Occipital lobe (tissue), 2 donors: ENCODE results near the gene GPR158. TPM values are rescaled to one million over a fixed set of nuclear protein-coding genes. Genes with fewer than 3 reads are reported as not detected.
"Not testable (repeated sequence)": the region's sequence is repeated elsewhere in the genome, so short reads cannot be mapped to it uniquely, and the experiment has no call there.

Source experiments
- DNase-seq: peaks from one replicate; lab custom pipeline; 2025; lab: John Stamatoyannopoulos, UW
- total RNA-seq: library from RNA; depleted of rRNA; stranded (reverse); fragments of >200 nt; gene quantifications from one replicate; pipeline ENCODE4 v1.2.3, GENCODE V29; 2014

Gene GPR158
- total RNA-seq, 1 donor from 2014 or later: 6.1 TPM

DNA sequence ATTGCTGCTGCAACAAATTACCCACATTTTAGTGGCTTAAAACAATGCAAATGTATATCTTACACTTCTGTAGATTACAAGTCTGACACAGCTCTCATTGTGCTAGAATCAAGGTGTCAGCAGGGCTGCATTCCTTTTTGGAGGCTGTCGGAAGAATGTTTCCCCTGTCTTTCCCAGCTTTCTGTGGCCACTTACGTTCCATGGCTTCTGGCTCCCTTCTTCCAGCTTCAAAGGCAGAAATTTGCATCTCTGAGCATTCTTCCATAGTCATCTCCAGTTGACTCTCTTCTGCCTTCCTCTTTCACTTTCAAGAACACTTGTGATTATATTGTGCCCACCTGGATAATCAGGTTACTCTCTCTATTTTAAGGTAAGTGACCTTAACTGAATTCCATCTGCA is 125.3 kb downstream of the GPR158 start:
- DNase-seq: no peak

DNA sequence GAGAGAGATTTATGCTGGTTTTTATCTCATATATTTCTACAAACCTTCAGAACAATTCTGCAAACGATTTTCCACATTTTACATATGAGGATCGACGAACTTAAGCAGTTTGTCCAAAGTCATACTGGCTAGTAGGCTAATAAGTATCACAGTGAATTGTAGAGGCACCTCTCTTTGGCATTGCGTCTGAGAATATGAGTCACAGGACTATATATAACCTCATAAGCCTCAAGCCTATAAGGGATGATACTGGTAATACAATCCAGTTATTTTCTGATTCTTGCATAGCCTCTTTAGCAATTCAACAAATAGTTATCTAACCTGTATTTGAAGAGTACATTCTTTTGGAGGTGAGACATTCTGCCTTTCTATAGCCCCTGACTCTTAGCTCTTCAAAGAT is 129.8 kb downstream of the GPR158 start:
- DNase-seq: no peak

DNA sequence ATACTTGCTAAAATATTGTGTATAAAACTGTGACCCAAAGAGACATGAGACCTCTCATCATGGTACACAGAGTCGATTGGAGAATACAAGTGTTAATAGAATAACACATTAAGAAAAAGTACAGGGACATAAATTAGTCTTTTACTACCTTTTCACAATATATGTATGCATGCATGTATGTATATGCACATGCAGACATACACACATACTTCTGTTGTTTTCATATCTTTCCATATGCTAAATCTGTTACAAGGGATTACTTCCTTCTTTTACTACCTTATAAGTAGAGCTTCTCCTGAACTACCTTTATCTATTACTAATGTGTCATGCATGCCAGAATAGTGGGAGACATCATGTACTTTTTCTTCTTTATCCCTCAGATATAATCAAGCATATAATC is 131.6 kb downstream of the GPR158 start:
- no peak for DNase-seq

DNA sequence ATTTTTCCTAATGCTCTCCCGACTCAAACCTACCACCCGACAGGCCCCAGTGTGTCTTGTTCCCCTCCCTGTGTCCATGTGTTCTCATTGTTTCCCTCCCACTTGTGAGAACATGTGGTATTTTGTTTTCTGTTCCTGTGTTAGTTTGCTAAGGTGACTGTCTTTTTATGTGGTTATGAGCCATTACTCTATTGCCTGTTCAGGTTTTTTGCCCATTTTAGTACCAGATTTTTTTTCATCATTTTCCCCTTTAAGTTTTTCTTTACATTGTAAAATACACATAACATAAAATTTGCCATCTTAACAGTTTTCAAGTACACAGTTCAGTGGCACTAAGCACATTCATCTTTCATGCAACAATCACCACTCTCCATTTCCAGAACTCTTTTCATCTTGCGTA is 133.5 kb downstream of the GPR158 start:
- no peak for DNase-seq

DNA sequence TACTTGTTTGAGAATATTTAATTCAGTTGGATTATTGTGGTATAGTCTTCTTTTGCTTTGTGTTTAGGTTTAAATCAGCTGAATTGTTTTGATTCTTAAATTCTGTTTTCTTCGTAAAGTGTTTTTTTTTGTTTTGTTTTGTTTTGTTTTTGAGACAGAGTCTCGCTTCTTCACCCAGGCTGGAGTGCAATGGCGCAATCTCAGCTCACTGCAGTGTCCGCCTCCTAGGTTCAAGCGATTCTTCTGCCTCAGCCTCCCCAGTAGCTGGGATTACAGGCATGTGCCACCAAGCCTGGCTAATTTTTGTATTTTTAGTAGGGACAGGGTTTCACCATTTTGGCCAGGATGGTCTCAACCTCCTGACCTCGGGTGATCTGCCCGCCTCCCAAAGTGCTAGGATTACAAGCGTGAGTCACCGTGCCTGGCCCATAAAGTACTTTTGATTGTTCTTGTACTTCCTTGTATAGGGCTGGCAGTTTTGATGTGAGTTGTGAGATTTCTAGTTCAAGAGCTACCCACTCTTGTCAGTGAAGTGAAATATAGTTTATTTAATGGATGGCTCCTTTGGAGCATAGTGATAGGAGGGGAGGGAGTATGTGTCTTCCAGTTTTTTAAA is 142.9 kb downstream of the GPR158 start:
- DNase-seq: not testable (repeated sequence)

DNA sequence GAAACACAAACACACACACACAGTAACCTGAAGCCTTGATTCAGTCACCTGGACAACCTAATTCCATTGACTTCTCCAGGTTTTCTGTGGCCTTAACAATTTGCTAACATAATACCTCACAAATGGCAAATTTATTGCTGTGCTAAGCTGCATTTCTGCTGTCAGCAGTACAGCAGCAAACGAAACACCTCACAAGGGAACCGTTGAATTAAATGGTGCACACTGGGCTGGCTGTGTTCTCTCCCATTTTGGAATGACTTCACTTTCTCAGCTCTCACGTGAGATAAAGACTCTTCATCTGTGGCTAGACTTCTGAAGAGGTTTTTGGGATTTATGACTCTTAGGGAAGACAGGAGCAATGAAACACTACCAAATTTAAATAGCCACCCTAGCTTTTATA is 152.5 kb downstream of the GPR158 start:
- no peak for DNase-seq

DNA sequence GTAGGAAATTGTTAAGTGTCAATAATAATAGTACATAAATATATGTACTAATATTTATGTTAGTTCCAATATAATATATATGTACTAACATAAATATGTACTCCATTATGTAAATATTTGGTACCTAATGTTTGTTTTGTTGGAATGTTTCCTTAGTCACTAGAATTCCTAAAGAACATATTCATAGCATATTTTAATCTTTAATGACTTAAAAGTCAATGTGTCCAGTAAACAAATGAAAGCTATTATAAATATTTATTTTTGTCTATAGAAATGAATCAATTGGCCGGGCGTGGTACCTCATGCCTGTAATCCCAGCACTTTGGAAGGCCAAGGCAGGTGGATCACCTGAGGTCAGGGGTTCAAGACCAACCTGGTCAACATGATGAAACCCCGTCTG is 153.6 kb downstream of the GPR158 start:
- DNase-seq: no peak

DNA sequence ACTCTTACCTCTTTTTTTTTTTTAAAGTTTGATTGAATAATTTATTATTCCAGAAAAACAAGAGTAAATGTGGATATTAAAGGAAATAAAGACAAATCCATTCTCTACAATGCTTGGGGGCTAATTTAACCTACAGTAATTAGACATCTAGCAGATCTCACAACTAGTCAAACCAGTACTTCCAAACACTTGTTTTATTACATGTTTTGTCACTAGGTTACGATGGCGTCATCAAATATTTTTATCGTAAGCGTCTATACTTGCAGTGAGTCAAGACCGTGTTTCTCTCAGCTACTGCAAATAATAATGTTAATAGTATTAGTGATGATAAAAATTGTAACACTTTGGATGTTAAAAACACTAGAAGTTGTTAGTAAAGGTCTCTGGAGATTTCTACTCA is 154.8 kb downstream of the GPR158 start:
- DNase-seq: not testable (repeated sequence)

DNA sequence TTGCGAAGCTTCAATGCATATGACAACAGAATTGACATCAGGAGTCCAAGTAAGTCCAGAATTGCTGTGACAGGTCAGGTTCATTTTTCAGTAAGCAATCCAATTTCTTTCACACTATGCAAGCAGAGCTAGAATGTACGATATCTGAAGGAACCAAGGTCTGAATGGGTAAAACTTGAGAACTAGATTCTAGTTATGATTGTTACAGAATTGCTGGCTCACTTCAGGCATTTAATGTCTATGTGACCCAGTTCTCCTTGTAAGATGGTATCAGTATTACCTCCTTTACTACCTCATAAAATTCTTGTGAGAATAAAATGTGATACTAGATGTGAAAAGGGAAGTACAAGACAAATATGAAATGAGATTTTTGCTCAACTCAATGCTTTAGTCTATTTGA is 159.6 kb downstream of the GPR158 start:
- no peak for DNase-seq

DNA sequence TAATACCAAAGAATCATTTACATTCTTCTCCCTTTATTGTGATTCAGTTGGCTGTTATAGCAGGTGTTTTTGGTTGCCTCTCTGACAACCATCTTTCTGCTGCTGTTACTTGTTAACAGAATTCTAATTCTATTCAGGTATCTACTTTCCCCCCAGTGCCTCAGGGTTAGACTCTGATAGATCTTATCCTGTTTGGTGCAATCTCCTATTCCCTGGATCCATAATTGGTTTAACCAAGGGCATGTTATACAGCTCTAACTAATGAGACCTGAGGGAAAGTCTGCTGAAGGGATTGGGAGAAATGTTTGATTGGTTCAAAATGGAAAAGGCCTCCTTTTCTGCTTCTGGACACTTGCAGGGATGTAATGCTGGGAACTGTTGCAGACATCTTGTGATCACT is 161.5 kb downstream of the GPR158 start:
- no peak for DNase-seq

DNA sequence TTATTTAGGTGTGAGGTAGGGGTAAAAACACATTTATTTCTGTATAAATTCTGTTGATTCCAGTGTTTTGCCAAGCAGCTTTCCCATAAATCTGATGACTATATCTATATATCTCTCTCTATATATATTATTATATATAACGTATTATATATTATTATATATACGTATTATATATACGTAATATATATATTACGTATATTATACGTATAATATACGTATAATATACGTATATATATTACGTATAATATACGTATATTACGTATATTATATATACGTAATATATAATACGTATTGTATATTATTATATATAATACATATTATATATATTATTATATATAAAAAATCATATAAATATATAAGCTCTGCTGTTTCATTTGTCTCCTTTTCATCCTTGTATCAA is 163.5 kb downstream of the GPR158 start:
- DNase-seq: no peak

DNA sequence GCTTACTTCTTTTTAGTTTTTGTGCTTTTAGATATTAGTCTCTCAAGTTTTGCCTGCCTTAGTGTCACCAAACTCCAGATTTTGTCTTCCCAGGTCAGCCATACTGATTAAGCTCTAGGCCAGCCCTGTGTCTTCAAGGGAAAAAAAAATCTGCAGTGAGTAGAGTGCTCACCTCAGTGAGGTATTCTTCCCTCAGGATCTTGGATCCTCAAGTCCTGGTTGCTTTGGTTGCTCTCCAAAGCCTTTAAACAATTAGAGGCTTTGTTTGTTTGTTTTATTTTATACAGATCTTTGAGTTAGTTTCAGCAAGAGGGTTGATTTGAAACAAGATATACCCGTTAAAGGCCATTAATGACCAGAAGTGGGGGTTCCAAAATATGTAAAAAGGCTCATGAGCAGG is 165.2 kb downstream of the GPR158 start:
- no peak for DNase-seq

DNA sequence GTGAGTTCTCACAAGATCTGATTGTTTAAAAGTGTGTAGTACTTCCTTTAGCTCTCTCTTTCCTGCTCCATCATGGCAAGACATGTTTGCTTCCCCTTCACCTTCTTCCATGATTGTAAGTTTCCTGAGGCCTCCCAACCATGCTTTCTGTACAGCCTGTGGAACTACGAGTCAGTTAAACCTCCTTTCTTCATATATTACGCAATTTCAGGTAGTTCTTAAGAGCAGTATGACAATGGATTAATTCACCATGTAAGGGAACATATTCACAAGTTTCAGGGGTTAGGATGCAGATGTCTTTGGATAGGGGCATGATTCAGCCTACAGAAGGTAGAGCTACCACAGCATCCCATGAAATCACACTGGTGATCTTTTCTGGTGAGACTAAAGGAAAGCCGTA is 174.7 kb downstream of the GPR158 start:
- DNase-seq: no peak

DNA sequence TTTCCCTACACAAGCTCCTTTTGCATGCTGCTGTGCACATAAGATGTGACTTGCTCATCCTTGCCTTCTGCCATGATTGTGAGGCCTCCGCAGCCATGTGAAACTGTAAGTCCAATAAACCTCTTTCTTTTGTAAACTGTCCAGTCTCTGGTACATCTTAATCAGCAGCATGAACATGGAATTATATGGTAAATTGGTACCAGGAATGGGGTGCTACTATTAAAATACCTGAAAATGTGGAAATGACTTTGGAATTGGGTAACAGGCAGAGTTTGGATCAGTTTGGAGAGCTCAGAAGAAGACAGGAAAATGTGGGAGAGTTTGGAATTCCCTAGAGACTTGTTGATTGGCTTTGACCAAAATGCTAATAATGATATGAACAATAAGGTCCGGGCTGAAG is 181.8 kb downstream of the GPR158 start:
- DNase-seq: no peak

DNA sequence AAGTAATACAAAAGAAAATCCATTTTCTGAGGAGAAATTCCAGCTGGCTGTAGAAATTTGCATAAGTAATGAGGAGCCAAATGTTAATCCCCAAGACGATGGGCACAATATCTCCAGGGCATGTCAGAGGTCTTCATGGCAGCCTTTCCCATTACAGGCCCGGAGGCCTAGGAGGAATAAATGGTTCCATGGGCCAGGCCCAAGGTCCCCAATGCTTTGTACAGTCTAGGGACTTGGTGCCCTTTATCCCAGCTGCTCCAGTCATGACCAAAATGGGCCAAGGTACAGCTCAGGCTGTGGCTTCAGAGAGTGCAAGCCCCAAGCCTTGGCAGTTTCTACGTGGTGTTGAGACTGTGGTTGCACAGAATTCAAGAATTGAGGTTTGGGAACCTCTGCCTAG is 182.5 kb downstream of the GPR158 start:
- DNase-seq: no peak

DNA sequence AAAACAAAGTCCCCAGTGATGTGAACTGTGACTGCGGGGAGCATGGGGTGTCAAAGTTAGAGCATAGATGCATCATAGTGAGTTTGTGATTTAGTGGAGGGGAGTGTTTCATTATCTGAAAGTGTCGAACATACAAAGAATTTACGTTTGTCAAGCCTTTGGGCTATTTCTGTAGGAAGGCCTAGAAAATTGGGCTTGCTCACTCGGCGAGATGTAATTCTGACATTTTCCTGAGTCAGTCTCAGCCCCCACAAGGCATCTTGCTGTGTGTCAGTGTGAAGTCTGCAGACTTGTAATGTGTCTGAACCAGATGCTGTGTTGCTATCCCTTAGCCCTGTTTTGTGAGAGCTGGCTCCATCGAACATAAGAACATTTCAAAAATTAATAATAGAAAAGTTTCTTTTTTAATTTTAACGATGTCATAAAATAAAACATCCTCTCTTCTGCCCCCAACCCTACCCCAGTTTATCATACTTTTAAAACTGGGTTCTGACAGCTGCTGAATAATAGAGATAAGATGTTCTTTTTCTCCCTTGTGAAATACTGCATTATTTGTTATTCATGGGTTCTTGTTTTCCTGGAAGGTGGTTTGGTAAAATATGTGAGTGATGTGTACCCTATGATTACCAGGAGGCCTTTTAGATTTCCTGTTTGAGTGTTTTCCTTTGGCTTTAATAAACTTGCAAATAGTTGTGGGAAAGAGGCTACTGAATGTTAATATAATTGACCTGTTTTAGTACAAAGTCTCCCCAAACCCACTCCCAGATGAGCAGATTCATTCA is 207.4 kb downstream of the GPR158 start:
- DNase-seq: no peak

DNA sequence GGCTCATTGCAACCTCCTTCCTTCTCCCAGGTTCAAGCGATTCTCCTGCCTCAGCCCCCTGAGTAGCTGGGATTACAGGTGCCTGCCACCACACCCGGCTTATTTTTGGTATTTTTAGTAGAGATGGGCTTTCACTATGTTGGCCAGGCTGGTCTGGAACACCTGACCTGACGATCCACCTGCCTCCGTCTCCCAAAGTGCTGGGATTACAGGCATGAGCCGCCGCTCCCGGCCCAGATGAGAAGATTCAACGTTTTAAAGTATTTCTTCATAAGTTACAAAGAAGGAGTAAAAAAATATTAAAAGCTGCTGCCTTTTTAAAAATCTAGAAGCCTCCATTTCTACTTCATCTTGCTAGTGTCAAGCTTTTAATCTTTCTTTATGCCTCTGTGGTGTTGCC is 208.1 kb downstream of the GPR158 start:
- DNase-seq: not testable (repeated sequence)

DNA sequence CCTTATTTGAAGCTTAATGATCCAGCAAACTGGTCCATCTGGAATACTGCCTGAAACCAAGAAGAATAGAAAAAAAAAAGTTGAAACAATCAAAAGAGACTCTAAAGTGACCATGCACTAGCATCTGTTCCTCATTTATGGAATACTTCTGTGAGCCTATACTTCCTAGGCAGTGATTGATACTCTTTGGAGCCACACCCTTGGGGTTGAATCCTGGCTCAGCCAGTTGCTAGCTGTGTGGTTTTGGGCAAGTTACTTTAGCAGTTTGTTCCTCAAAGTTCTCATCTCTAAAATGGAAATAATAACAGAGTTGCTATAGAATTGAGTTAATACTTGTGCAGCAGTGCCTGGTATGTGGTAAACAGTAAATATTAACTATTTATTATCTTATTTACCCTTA is 208.9 kb downstream of the GPR158 start:
- DNase-seq: no peak

DNA sequence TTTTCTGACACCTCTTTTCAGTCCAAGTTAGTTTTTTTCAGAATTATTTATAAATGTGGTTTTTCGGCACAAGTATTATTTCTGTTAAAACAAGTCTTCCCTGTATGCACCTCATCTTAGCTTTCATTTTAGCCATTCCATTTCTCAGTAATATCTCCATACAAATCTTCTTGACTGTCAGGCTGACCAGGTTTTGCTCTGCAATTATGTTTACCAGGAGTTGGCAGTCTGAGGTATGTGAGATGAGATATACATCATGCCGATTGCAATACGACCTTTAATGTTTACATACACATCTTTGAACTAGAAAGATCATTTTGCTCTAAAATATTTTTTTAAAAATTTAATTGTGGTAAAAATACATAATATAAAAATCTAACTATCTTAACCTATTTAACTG is 209.8 kb downstream of the GPR158 start:
- DNase-seq: no peak

DNA sequence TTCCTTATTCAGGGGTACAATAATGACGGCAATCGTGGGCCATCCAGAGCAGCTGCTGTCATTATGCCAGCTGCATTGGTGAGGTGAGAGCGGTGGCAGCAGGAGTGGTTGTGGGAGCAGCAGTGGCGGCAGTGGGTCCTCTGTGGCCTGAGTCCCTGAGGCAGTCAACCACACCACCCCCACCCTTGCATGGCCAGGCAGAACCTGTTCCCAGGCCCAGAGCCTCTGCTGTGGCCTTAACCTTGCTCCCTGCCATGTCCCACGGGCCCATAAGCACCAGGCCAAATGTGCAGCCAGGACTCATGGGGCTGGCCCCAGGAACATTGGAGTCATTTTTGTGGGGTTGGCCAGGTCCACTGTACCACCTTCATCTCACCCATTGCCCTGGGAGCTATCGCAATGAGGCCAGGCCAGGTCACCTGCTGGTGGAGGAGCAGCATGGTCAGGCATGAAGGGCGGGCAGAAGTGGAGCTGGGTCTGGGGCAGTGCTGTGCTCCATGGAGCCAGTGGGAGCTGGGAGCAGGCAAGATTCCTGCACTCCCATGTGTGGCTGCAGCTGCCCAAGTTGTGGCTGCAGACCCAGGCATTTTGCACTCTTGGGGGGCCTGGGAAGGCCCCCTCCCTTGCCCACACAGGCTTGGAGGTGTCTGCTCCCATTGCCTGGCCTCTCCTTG is 213.5 kb downstream of the GPR158 start:
- no peak for DNase-seq

DNA sequence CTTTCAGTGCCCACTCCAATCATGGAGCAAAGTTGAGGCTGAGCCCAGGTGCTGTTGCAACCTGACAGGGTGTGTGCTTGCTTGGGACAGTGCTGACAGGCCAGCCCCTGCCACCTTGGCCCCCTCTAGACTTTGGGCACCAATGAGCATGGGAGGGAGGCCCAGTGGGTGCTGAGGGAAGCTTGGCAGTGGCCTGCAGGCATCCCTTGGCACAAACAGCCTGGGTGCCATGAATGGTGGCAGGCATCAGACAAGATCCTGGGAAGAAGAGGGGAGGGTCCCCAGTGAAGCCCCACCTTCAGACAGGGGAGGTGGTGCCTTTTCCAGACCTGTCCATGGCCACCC is 214.0 kb downstream of the GPR158 start:
- DNase-seq: no peak

DNA sequence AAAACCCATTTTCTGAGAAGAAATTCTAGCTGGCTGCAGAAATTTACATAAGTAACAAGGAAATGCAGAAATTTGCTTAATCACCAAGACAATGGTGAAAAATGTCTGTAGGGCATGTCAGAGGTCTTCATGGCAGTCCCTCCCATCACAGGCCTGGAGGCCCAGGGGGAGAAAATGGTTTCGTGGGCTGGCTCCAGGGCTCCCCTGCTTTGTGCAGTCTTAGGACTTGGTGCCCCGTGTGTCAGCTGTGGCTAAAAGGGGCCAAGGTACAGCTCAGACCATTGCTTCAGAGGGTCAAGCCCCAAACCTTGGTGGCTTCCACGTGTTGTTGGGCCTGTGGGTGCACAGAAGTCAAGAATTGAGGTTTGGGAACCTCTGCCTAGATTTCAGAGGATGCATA is 215.9 kb downstream of the GPR158 start:
- DNase-seq: no peak

DNA sequence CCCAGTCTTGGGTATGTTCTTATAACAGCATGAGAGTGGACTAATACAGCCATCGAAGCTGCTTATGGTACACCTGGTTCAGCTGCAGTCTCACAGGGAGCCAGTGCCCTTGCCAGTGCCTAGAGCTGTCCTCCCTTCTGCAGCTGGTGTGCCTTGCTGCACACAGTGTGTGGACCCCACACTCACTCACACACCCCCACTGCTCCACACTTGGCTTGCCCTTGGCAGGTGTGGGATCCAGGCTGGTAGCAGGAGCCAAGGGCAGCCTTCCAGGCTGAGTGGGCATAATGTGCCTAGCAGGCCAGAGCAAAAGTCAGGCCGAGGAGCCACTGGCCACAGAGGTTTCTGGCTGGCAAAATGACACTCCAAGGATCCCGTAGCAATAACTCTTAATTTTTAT is 217.3 kb downstream of the GPR158 start:
- DNase-seq: no peak
